Thymus (tissue), 14 donors: ENCODE results near the gene FMOD. TPM values are rescaled to one million over a fixed set of nuclear protein-coding genes. Genes with fewer than 3 reads are reported as not detected.

ENCODE experiments used
- DNase-seq, 9 donors: peaks; one replicate each; pipeline ENCODE4 v3.0.0-alpha.2; 2013; ENCODE audit warnings: low spot score in 9 of 9, low read depth in 6 of 9, missing footprints in 1 of 9
- H3K27ac ChIP-seq, 2 donors: one replicate each; pipeline ENCODE4 v1.5.1; 2013; ENCODE audit warnings: control low read depth in 1 of 2, low read depth in 1 of 2, low read length in 1 of 2, mild to moderate bottlenecking in 1 of 2, moderate library complexity in 1 of 2
- H3K27me3 ChIP-seq, 2 donors: one replicate each; pipeline ENCODE4 v1.5.1; 2013; ENCODE audit warnings: low read length in 1 of 2; ENCODE audit not compliant: control insufficient read depth in 2 of 2, insufficient read depth in 1 of 2
- H3K36me3 ChIP-seq, 2 donors: one replicate each; pipeline ENCODE4 v1.5.1; 2013; ENCODE audit warnings: low read length in 1 of 2, mild to moderate bottlenecking in 1 of 2, moderate library complexity in 1 of 2; ENCODE audit not compliant: control insufficient read depth in 2 of 2, insufficient read depth in 2 of 2
- H3K4me1 ChIP-seq, 2 donors: one replicate each; pipeline ENCODE4 v1.5.1; 2013; ENCODE audit warnings: low read length in 2 of 2; ENCODE audit not compliant: control insufficient read depth in 2 of 2, insufficient read depth in 2 of 2
- H3K4me3 ChIP-seq, 2 donors: one replicate each; pipeline ENCODE4 v1.5.1; 2013; ENCODE audit warnings: low read length in 2 of 2, control low read depth in 1 of 2, mild to moderate bottlenecking in 1 of 2
- H3K9me3 ChIP-seq, 2 donors: one replicate each; pipeline ENCODE4 v1.5.1; 2013; ENCODE audit warnings: low read length in 1 of 2, mild to moderate bottlenecking in 1 of 2; ENCODE audit not compliant: control insufficient read depth in 2 of 2, insufficient read depth in 1 of 2
- WGBS: extraction: QIAGEN DNeasy Blood & Tissue Kit; methylation state at CpG from one replicate; pipeline ENCODE4 v1.1.7; 2013; 5-methylcytosine and 5-hydroxymethylcytosine counted together
- long read RNA-seq, 10 donors: transcript quantifications; one replicate each; lab custom pipeline, GENCODE V29; 2026
- polyA plus RNA-seq: library from polyadenylated mRNA; stranded (reverse); fragments of 200-250 nt; gene quantifications from one replicate; pipeline ENCODE4 v1.2.3, GENCODE V29; 2013
- total RNA-seq: library from RNA; stranded (reverse); fragments of 120-200 nt; gene quantifications from one replicate; pipeline ENCODE4 v1.2.4, GENCODE V29; 2013
- donor health status: healthy.

Gene FMOD
- 7.1 TPM for total RNA-seq
- 7.5 TPM for polyA plus RNA-seq
- long read RNA-seq, donor 1, partial matches to known transcripts: 0 of 1 reads
- long read RNA-seq, donor 1, other reads (novel, unspliced or antisense): 0 of 1 reads
- long read RNA-seq, donor 2, transcript FMOD-201 (3 exons, 3,310 nt): major isoform, 8 of 35 reads
- long read RNA-seq, donor 2, partial matches to known transcripts: 27 of 35 reads
- long read RNA-seq, donor 2, other reads (novel, unspliced or antisense): 0 of 35 reads
- long read RNA-seq, donor 3, partial matches to known transcripts: 6 of 9 reads
- long read RNA-seq, donor 3, other reads (novel, unspliced or antisense): 0 of 9 reads
- long read RNA-seq, donor 4: 0 reads
- long read RNA-seq, donor 5, transcript FMOD-201 (3 exons, 3,310 nt): major isoform, 9 of 32 reads
- long read RNA-seq, donor 5, partial matches to known transcripts: 22 of 32 reads
- long read RNA-seq, donor 5, other reads (novel, unspliced or antisense): 0 of 32 reads
- long read RNA-seq, donor 6, transcript FMOD-201 (3 exons, 3,310 nt): major isoform, 12 of 63 reads
- long read RNA-seq, donor 6, partial matches to known transcripts: 51 of 63 reads
- long read RNA-seq, donor 6, other reads (novel, unspliced or antisense): 0 of 63 reads
- long read RNA-seq, donor 7, partial matches to known transcripts: 6 of 8 reads
- long read RNA-seq, donor 7, other reads (novel, unspliced or antisense): 0 of 8 reads
- long read RNA-seq, donor 8, partial matches to known transcripts: 0 of 1 reads
- long read RNA-seq, donor 8, other reads (novel, unspliced or antisense): 0 of 1 reads
- long read RNA-seq, donor 9, partial matches to known transcripts: 0 of 4 reads
- long read RNA-seq, donor 9, other reads (novel, unspliced or antisense): 0 of 4 reads
- long read RNA-seq, donor 10, partial matches to known transcripts: 7 of 9 reads
- long read RNA-seq, donor 10, other reads (novel, unspliced or antisense): 0 of 9 reads

- 55% methylated on average over 17 of the region's 17 CpGs for WGBS
- peaks cover 0 to 2% of the 10 kb centered on the region in 2 donors for H3K4me1 ChIP-seq
- no peaks in the 10 kb centered on the region for H3K9me3 ChIP-seq
- peak within 1 kb of the TSS in 1 of 2 donors; percentile 19 for H3K27ac ChIP-seq
- DNase-seq: peak in 1 of 9 donors; percentile 29
- H3K36me3 ChIP-seq: no peaks in the 10 kb centered on the region
- no peak within 1 kb of the TSS for H3K4me3 ChIP-seq
- H3K27me3 ChIP-seq: peaks cover 0 to 52% of the 10 kb centered on the region in 2 donors
Measured at GRCh38 chr1:203351037-203351625, at the start of gene FMOD. FMOD (minus strand) TSS chr1:203351122; CDS start chr1:203348270, 2,852 bp downstream.

GRCh38 chr1:203396595-203397194 is 45.8 kb upstream of the FMOD start:
- Histone ChIP-seq H3K27me3 (no peaks in the 10 kb centered on the region), H3K9me3 (peaks cover 0 to 6% of the 10 kb centered on the region in 2 donors), H3K36me3 (no peaks in the 10 kb centered on the region), H3K27ac (no peak overlapping the region), H3K4me3 (no peak overlapping the region), H3K4me1 (no peaks in the 10 kb centered on the region)
- DNase-seq: no peak
- WGBS: 90% methylated on average over 7 of the region's 7 CpGs

GRCh38 chr1:203395751-203396150 is 44.8 kb upstream of the FMOD start:
- Histone ChIP-seq H3K9me3 (no peaks in the 10 kb centered on the region), H3K4me1 (no peaks in the 10 kb centered on the region), H3K36me3 (no peaks in the 10 kb centered on the region), H3K27me3 (no peaks in the 10 kb centered on the region), H3K4me3 (no peak overlapping the region), H3K27ac (no peak overlapping the region)
- DNase-seq: no peak
- 87% methylated on average over 6 of the region's 6 CpGs for WGBS

GRCh38 chr1:203390298-203390697 is 39.4 kb upstream of the FMOD start:
- H3K4me3 ChIP-seq: no peak overlapping the region
- no peaks in the 10 kb centered on the region for H3K4me1 ChIP-seq
- peaks cover 0 to 4% of the 10 kb centered on the region in 2 donors for H3K27me3 ChIP-seq
- no peaks in the 10 kb centered on the region for H3K9me3 ChIP-seq
- no peaks in the 10 kb centered on the region for H3K36me3 ChIP-seq
- 72% methylated on average over 2 of the region's 2 CpGs for WGBS
- no peak overlapping the region for H3K27ac ChIP-seq
- DNase-seq: no peak

GRCh38 chr1:203388683-203389082 is 37.8 kb upstream of the FMOD start:
- 93% methylated on average over 3 of the region's 3 CpGs for WGBS
- no peak for DNase-seq

GRCh38 chr1:203382026-203382425 is 31.1 kb upstream of the FMOD start:
- Histone ChIP-seq H3K4me3 (no peak overlapping the region), H3K27me3 (peaks cover 0 to 22% of the 10 kb centered on the region in 2 donors), H3K9me3 (no peaks in the 10 kb centered on the region), H3K27ac (no peak overlapping the region), H3K4me1 (no peaks in the 10 kb centered on the region), H3K36me3 (no peaks in the 10 kb centered on the region)
- WGBS: 100% methylated on average over 1 of the region's 1 CpG
- DNase-seq: no peak

More at GRCh38 chr1:203388683-203389082, 37.8 kb upstream of the FMOD start:
- Histone ChIP-seq H3K27me3 (peaks cover 0 to 4% of the 10 kb centered on the region in 2 donors), H3K36me3 (no peaks in the 10 kb centered on the region), H3K27ac (no peak overlapping the region), H3K4me3 (no peak overlapping the region), H3K9me3 (no peaks in the 10 kb centered on the region), H3K4me1 (no peaks in the 10 kb centered on the region)

- WGBS: 95% methylated on average over 2 of the region's 2 CpGs
- Histone ChIP-seq H3K9me3 (no peaks in the 10 kb centered on the region), H3K4me3 (no peak overlapping the region), H3K27ac (no peak overlapping the region), H3K36me3 (no peaks in the 10 kb centered on the region), H3K27me3 (peaks cover 0 to 22% of the 10 kb centered on the region in 2 donors), H3K4me1 (no peaks in the 10 kb centered on the region)
- no peak for DNase-seq
Measured at GRCh38 chr1:203381151-203381751, 30.3 kb upstream of the FMOD start.

- Histone ChIP-seq H3K27ac (no peak overlapping the region), H3K4me1 (no peaks in the 10 kb centered on the region), H3K9me3 (no peaks in the 10 kb centered on the region), H3K36me3 (no peaks in the 10 kb centered on the region), H3K27me3 (peaks cover 0 to 22% of the 10 kb centered on the region in 2 donors), H3K4me3 (no peak overlapping the region)
- WGBS: 81% methylated on average over 4 of the region's 4 CpGs
- DNase-seq: no peak
Measured at GRCh38 chr1:203380420-203381150, 29.7 kb upstream of the FMOD start.
